Cerebellar nuclear complex (tissue), 1 donor: Measurements from ENCODE around the gene TEX261.

Experiments used
- DNase-seq, 2 experiments: peaks; one replicate each; lab custom pipeline; 2025; lab: John Stamatoyannopoulos, UW

Gene TEX261

GRCh38 chr2:70936979-70937811 is 57.5 kb downstream of the TEX261 start:
- no peak for DNase-seq

GRCh38 chr2:70936165-70936978 is 58.3 kb downstream of the TEX261 start:
- no peak for DNase-seq
